Dermis microvascular lymphatic vessel endothelial cell (primary cell): ENCODE data around the gene OR11H1. TPM values are rescaled to one million over a fixed set of nuclear protein-coding genes. Genes with fewer than 3 reads are reported as not detected.
"Not testable (repeated sequence)": the region's sequence is repeated elsewhere in the genome, so short reads cannot be mapped to it uniquely, and the experiment has no call there.

Source experiments
- DNase-seq, 2 donors: peaks; one replicate each; pipeline versions ENCODE4 v3.0.0 to v3.0.0-alpha.2; 2010; ENCODE audit warnings: low read depth in 2 of 2
- total RNA-seq: library from RNA; depleted of rRNA; stranded (reverse); fragments of >200 nt; gene quantifications from 2 replicates; pipeline ENCODE4 v1.2.1, GENCODE V29; 2014

Gene OR11H1, protein sequence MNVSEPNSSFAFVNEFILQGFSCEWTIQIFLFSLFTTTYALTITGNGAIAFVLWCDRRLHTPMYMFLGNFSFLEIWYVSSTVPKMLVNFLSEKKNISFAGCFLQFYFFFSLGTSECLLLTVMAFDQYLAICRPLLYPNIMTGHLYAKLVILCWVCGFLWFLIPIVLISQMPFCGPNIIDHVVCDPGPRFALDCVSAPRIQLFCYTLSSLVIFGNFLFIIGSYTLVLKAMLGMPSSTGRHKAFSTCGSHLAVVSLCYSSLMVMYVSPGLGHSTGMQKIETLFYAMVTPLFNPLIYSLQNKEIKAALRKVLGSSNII
- total RNA-seq: not detected in 2 replicates

DNA sequence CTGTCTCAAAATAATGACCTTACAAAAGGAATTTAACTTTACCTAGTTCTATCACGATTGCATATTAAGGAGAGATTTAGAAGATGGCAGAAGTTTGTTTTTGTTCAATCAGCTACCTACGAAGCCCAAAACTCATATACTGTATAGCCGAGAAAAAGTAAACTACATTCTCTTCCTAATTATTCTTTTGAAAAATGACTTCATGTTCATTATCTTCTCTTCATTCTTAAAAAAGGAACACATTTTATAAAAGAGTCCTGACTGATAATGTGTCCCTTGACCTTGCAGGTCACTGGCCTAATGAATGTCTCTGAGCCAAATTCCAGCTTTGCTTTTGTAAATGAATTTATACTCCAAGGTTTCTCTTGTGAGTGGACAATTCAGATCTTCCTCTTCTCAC is at the start of gene OR11H1:
OR11H1 (plus strand) TSS at position 301 of the 400 bp plus-strand sequence; CDS start at position 301, 0 bp downstream.
- not testable (repeated sequence) for DNase-seq

GRCh38 chr22:15509967-15510366 is 18.0 kb upstream of the OR11H1 start:
- DNase-seq: not testable (repeated sequence)

DNA sequence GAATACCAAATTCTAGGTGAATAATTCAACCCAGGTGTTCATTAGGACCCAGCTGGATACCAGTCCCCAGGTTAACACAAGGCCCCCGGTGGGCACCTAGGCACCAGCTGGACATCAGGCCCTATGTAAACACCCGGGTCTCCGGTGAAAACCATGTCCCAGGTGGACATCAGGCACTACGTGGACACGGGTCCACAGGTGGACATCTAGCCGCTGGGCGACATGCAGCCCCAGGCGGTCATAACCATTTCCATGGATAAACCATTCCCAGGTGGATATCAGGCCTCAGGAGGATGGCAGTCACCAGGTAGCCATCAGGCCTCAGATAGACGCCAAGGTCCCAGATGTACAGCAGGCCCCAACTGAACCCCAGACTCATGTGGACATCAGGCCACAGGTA is 12.1 kb upstream of the OR11H1 start:
- DNase-seq: peak in 1 of 2 donors; percentile 0

DNA sequence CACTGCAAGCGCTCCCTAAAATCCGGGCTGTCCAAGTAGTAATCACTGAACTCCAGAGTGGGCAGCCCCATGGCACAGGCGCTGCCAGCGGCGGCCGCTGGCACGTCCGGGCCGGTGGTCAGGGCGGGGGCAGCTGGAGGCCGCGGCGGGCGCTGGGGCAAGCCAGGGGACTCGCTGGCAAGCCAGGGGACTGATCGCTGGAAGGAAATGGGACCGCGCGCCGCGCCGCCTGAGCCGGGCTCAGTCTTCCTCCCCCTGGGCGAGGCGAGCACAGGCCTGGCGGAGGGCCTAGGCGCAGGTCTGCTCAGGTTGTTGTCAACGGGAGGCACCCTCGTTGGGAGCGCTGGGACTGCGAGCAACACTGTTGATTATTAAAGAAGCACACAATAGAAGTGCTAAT is 25.8 kb downstream of the OR11H1 start:
- not testable (repeated sequence) for DNase-seq

GRCh38 chr22:15563461-15563860 is 35.5 kb downstream of the OR11H1 start:
- not testable (repeated sequence) for DNase-seq

DNA sequence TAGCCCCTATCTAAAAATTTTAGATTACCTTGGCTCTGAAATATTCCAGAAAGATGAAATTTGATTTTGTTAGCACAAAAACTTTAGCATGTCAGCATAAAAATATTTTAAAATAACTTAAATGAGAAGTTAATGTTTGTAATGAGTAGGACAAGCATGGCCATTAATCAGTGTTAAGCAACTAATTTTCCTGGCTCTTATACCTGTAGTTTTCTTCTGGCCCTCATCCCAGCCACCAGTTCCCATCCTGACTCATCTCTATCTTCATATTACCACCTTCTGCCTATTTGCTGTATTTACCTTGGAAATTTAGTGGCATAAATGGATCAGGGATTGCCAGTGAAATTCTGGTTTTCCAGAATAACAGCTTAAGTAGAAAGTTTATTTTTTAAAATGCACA is 37.1 kb downstream of the OR11H1 start:
- DNase-seq: not testable (repeated sequence)

Other genes with a start within 250 kb of the OR11H1 start
- not detected in 2 replicates for gene POTEH, start 161.8 kb downstream of the OR11H1 start, total RNA-seq